Endothelial cell of coronary artery (primary cell): ENCODE measurements around the gene ENDOD1. TPM values are rescaled to one million over a fixed set of nuclear protein-coding genes. Genes with fewer than 3 reads are reported as not detected.

ENCODE experiments used
- total RNA-seq: library from RNA; depleted of rRNA; stranded (reverse); fragments of >200 nt; gene quantifications from 2 replicates; pipeline ENCODE4 v1.2.3, GENCODE V29; 2014

ENDOD1 gene
- total RNA-seq, result 27.6 and 62.4 TPM in 2 replicates

GRCh38 chr11:95089620-95090542 is at the start of gene ENDOD1:
ENDOD1 (plus strand) TSS chr11:95089846; CDS start chr11:95089928, 82 bp downstream.

GRCh38 chr11:95049122-95049521 is 40.5 kb upstream of the ENDOD1 start, which contains the start of gene KDM4F:
KDM4F (plus strand) TSS chr11:95049422.

DNA sequence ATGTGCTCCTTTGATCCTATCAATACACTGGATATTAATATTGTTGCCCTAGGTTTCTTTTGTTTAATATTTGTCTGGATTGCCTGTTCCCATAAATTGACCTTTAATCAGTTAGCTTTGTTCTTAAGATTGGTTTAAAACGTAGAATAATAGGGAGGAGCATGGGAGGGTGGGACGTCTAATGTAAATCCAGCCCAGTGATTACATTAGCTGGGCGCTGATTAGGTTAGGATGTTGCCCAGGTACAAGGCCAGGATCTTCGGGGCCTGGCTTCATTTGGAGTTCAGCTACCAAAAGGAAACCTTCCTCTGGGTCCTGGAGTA is 23.0 kb upstream of the ENDOD1 start, which contains the start of gene SRSF8:
Gene SRSF8, plus strand, starts transcription at position 204 of the 323 bp plus-strand sequence. CDS start 308 bp downstream, outside the sequence.

Other genes with a start within 250 kb of the ENDOD1 start
- gene CWC15, start 116.3 kb upstream of the ENDOD1 start, total RNA-seq, result 39.0 and 44.3 TPM in 2 replicates
- 0.28 and 0.72 TPM in 2 replicates for gene KDM4D, start 116.1 kb upstream of the ENDOD1 start, total RNA-seq
- not detected in 2 replicates for gene KDM4E, start 64.6 kb upstream of the ENDOD1 start, total RNA-seq
- gene KDM4F, start 40.4 kb upstream of the ENDOD1 start, total RNA-seq, result not detected in 2 replicates
- gene SRSF8, start 22.9 kb upstream of the ENDOD1 start, total RNA-seq, result 11.4 and 12.5 TPM in 2 replicates
- gene SESN3, start 141.4 kb downstream of the ENDOD1 start, total RNA-seq, result 2.4 and 4.0 TPM in 2 replicates